Skeletal muscle tissue (tissue), 4 donors: ENCODE measurements around the gene VCL. TPM values are rescaled to one million over a fixed set of nuclear protein-coding genes. Genes with fewer than 3 reads are reported as not detected.

Experiments
- H3K27ac ChIP-seq: one replicate; pipeline ENCODE4 v1.7.0; 2013; ENCODE audit warnings: mild to moderate bottlenecking, low read depth, low read length, inconsistent platforms
- H3K27me3 ChIP-seq, 3 donors: one replicate each; pipeline ENCODE4 v1.7.0; 2013; ENCODE audit warnings: low read length in 3 of 3; ENCODE audit not compliant: control insufficient read depth in 3 of 3, insufficient read depth in 3 of 3
- H3K36me3 ChIP-seq, 3 donors: one replicate each; pipeline ENCODE4 v1.7.0; 2013; ENCODE audit warnings: low read length in 3 of 3; ENCODE audit not compliant: control insufficient read depth in 3 of 3, insufficient read depth in 3 of 3
- H3K4me1 ChIP-seq, 3 donors: one replicate each; pipeline ENCODE4 v1.7.0; 2013; ENCODE audit warnings: low read length in 3 of 3, mild to moderate bottlenecking in 3 of 3; ENCODE audit not compliant: control insufficient read depth in 3 of 3, insufficient read depth in 3 of 3
- H3K4me3 ChIP-seq, 3 donors: one replicate each; pipeline ENCODE4 v1.7.0; 2013; ENCODE audit warnings: low read length in 3 of 3
- H3K9ac ChIP-seq, 3 donors: one replicate each; pipeline ENCODE4 v1.7.0; 2013; ENCODE audit warnings: low read length in 3 of 3, mild to moderate bottlenecking in 3 of 3, moderate library complexity in 2 of 3, low read depth in 1 of 3
- H3K9me3 ChIP-seq, 3 donors: one replicate each; pipeline ENCODE4 v1.7.0; 2013; ENCODE audit warnings: low read length in 3 of 3; ENCODE audit not compliant: control insufficient read depth in 3 of 3
- total RNA-seq: library from RNA; depleted of rRNA; stranded (reverse); fragments of >200 nt; gene quantifications from one replicate; pipeline ENCODE4 v1.2.3, GENCODE V29; 2014
- donor health status: Osteomylitis.

The VCL gene
- total RNA-seq, 1 donor from 2014 or later: 83.0 TPM

GRCh38 chr10:74033702-74034101 lies 35.8 kb downstream of the VCL start:
- peak overlapping the region; percentile 54 for H3K27ac ChIP-seq

GRCh38 chr10:74034301-74034700 lies 36.4 kb downstream of the VCL start:
- H3K27ac ChIP-seq: peak overlapping the region; percentile 54
- H3K4me1 ChIP-seq: peaks cover 22 to 41% (median 25%) of the 10 kb centered on the region in 3 donors
- H3K4me3 ChIP-seq: no peak overlapping the region
- no peaks in the 10 kb centered on the region for H3K9me3 ChIP-seq
- no peaks in the 10 kb centered on the region for H3K27me3 ChIP-seq
- no peaks in the 10 kb centered on the region for H3K36me3 ChIP-seq
- H3K9ac ChIP-seq: no peak overlapping the region

More at GRCh38 chr10:74033702-74034101, 35.8 kb downstream of the VCL start:
- H3K9me3 ChIP-seq: no peaks in the 10 kb centered on the region
- no peaks in the 10 kb centered on the region for H3K36me3 ChIP-seq
- H3K4me3 ChIP-seq: no peak overlapping the region
- H3K4me1 ChIP-seq: peaks cover 20 to 41% (median 24%) of the 10 kb centered on the region in 3 donors
- no peaks in the 10 kb centered on the region for H3K27me3 ChIP-seq
- H3K9ac ChIP-seq: no peak overlapping the region

- Histone ChIP-seq H3K4me1 (peaks cover 28 to 45% (median 29%) of the 10 kb centered on the region in 3 donors), H3K9ac (no peak overlapping the region)
These were observed 37.4 kb downstream of the VCL start for GRCh38 chr10:74035303-74035702.

DNA sequence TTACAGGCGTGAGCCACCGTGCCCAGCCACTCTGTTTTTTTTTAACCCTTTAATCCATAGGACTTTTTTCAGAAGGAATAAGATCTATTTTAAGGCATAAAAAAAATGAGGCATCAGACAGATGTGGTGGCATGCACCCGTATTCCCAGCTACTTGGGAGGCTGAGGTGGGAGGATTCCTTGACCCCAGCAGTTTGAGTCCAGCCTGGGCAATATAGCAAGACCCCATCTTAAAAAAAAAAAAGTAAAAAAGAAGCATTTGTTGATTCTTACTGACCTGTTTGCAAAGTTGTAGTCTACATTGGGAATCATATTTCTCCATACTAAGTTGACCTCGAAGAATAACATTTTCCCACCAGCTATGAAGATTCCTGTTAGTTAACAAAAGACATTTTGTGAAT lies 38.6 kb downstream of the VCL start:
- H3K4me3 ChIP-seq: no peak overlapping the region
- H3K36me3 ChIP-seq: no peaks in the 10 kb centered on the region
- no peak overlapping the region for H3K9ac ChIP-seq
- no peaks in the 10 kb centered on the region for H3K9me3 ChIP-seq
- H3K27me3 ChIP-seq: no peaks in the 10 kb centered on the region
- H3K27ac ChIP-seq: peak overlapping the region; percentile 26
- peaks cover 28 to 43% (median 33%) of the 10 kb centered on the region in 3 donors for H3K4me1 ChIP-seq

More at GRCh38 chr10:74035303-74035702, 37.4 kb downstream of the VCL start:
- Histone ChIP-seq H3K4me3 (no peak overlapping the region), H3K27ac (peak overlapping the region; percentile 54), H3K27me3 (no peaks in the 10 kb centered on the region), H3K9me3 (no peaks in the 10 kb centered on the region), H3K36me3 (no peaks in the 10 kb centered on the region)

DNA sequence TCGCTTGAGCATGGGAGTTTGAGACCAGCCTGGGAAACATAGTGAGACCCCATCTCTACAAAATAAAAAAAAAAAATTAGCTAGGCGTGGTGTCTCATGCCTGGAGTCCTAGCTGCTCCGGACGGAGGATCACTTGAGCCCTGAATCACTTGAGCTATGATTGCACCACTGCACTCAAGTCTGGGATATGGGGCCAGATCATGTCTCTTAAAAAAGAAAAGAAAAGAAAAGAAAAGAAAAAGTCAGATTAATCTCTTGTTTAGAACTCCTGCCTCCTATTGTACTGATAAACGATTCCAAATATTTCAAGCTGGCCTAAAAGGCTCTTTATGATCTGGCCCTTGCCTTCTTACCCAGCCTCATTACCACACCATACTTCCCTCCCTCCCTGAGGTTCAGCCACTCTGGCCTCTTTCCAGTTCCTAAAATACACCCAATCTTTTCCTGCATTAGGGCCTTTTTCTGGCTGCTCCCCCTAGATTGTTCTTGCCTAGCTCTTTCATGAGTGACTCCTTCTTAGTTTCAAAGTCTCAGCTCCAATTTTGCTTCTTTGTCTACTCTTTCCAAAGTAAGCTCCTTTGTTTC lies 41.7 kb downstream of the VCL start:
- Histone ChIP-seq H3K4me1 (peaks cover 18 to 26% (median 21%) of the 10 kb centered on the region in 3 donors), H3K36me3 (peaks cover 0 to 3% (median 0%) of the 10 kb centered on the region in 3 donors), H3K9ac (peak overlapping the region; percentile 10 to 64 (median 48)), H3K27ac (peak overlapping the region; percentile 84), H3K27me3 (no peaks in the 10 kb centered on the region), H3K9me3 (no peaks in the 10 kb centered on the region), H3K4me3 (peak overlapping the region; percentile 31 to 51 (median 48))

- H3K9ac ChIP-seq: peak overlapping the region in 1 of 3 donors; percentile 48
- peak overlapping the region in 1 of 3 donors; percentile 51 for H3K4me3 ChIP-seq
These were observed 42.5 kb downstream of the VCL start for GRCh38 chr10:74040200-74041126.

DNA sequence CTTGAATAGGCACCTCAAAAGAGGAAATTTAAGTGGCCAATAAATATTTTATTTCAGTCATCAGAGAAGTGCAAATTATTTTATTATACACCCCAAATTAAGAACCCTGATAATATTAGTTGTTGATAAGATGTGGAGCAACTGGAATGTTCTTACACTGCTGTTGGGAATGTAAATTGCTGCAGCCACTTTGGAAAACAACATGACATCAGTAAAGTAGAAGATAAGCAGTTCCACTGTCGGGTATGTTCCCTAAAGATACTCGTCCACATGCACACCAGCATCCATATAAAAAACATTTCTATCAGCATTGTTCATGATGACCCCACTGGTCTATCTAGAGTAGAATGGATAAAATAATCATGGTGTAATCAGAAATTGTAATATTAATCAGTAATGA lies 46.5 kb downstream of the VCL start:
- H3K4me1 ChIP-seq: peaks cover 29 to 41% (median 33%) of the 10 kb centered on the region in 3 donors
- H3K27ac ChIP-seq: no peak overlapping the region
- no peaks in the 10 kb centered on the region for H3K9me3 ChIP-seq
- no peaks in the 10 kb centered on the region for H3K27me3 ChIP-seq
- H3K4me3 ChIP-seq: no peak overlapping the region
- peaks cover 0 to 6% (median 5%) of the 10 kb centered on the region in 3 donors for H3K36me3 ChIP-seq
- H3K9ac ChIP-seq: no peak overlapping the region

More at GRCh38 chr10:74040200-74041126, 42.5 kb downstream of the VCL start:
- Histone ChIP-seq H3K36me3 (peaks cover 0 to 6% (median 0%) of the 10 kb centered on the region in 3 donors), H3K27ac (peak overlapping the region; percentile 84), H3K9me3 (no peaks in the 10 kb centered on the region), H3K4me1 (peaks cover 18 to 23% (median 21%) of the 10 kb centered on the region in 3 donors), H3K27me3 (no peaks in the 10 kb centered on the region)

DNA sequence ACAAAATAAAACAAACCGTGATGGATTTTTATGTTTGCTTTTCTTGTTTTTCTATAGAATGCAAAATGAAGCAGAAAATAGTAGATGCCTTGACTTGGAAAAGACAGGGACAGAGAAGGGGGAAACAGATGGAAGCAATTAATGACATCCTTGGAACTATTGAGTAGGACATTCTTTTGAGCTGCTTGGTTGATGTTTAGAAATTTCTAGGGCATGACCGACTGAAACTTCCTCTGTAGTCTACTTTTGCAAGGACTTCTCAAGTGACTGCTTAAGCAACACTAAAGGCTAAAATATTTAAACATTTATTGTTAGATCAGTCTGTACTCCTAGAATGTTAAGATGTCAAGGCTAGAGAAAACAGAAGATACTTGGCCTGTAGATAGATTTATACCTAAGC lies 49.4 kb downstream of the VCL start:
- H3K27me3 ChIP-seq: no peaks in the 10 kb centered on the region
- H3K36me3 ChIP-seq: peaks cover 0 to 6% (median 5%) of the 10 kb centered on the region in 3 donors
- no peaks in the 10 kb centered on the region for H3K9me3 ChIP-seq
- peak overlapping the region in 1 of 3 donors; percentile 38 for H3K4me3 ChIP-seq
- peak overlapping the region; percentile 4 to 61 (median 28) for H3K9ac ChIP-seq
- peak overlapping the region; percentile 77 for H3K27ac ChIP-seq
- peaks cover 34 to 52% (median 35%) of the 10 kb centered on the region in 3 donors for H3K4me1 ChIP-seq

GRCh38 chr10:74047871-74048270 lies 50.0 kb downstream of the VCL start:
- peak overlapping the region; percentile 26 to 61 (median 28) for H3K9ac ChIP-seq
- H3K9me3 ChIP-seq: no peaks in the 10 kb centered on the region
- H3K4me1 ChIP-seq: peaks cover 34 to 52% (median 35%) of the 10 kb centered on the region in 3 donors
- H3K27ac ChIP-seq: peak overlapping the region; percentile 77
- peaks cover 0 to 6% (median 5%) of the 10 kb centered on the region in 3 donors for H3K36me3 ChIP-seq
- no peaks in the 10 kb centered on the region for H3K27me3 ChIP-seq
- peak overlapping the region in 1 of 3 donors; percentile 38 for H3K4me3 ChIP-seq
